ENCODE measurements around the gene MYO15A.
A peak's percentile ranks its signal among the peaks of the same experiment; 100 is the strongest.

The MYO15A gene

GRCh38 chr17:18132711-18133110, 24.2 kb downstream of the MYO15A start:
- peaks cover 2% of the 10 kb centered on the region; the same call in 1 of the 2 replicates for H3K36me3 ChIP-seq (ENCODE audit: control insufficient read depth, insufficient read depth, low read length)

GRCh38 chr17:18136357-18136756, 27.8 kb downstream of the MYO15A start:
- no CpG with 5 or more reads among the region's 19 CpGs for whole genome bisulfite sequencing (ENCODE audit: insufficient coverage, insufficient read length)
- DNase-seq (ENCODE audit: low read depth, low spot score): no peak
- no peak overlapping the region for H3K4me3 ChIP-seq (ENCODE audit: low read length)
- no peak overlapping the region for H3K27ac ChIP-seq (ENCODE audit: low read length)
- no peaks in the 10 kb centered on the region for H3K27me3 ChIP-seq (ENCODE audit: control insufficient read depth, insufficient read depth, low read length)
- no peaks in the 10 kb centered on the region for H3K9me3 ChIP-seq (ENCODE audit: control insufficient read depth, insufficient read depth, low read length)
- H3K4me1 ChIP-seq (ENCODE audit: control insufficient read depth, insufficient read depth, low read length): no peaks in the 10 kb centered on the region
- peaks cover 2% of the 10 kb centered on the region; the same call in 1 of the 2 replicates for H3K36me3 ChIP-seq (ENCODE audit: control insufficient read depth, insufficient read depth, low read length)

More at GRCh38 chr17:18132711-18133110, 24.2 kb downstream of the MYO15A start:
- Histone ChIP-seq H3K4me1 (ENCODE audit: control insufficient read depth, insufficient read depth, low read length) (no peaks in the 10 kb centered on the region), H3K4me3 (ENCODE audit: low read length) (no peak overlapping the region), H3K27ac (ENCODE audit: low read length) (no peak overlapping the region), H3K9me3 (ENCODE audit: control insufficient read depth, insufficient read depth, low read length) (no peaks in the 10 kb centered on the region), H3K27me3 (ENCODE audit: control insufficient read depth, insufficient read depth, low read length) (no peaks in the 10 kb centered on the region)
- DNase-seq (ENCODE audit: low read depth, low spot score): no peak
- WGBS (ENCODE audit: insufficient coverage, insufficient read length): no CpG with 5 or more reads among the region's 5 CpGs

GRCh38 chr17:18138065-18138749, 29.7 kb downstream of the MYO15A start:
- no peak overlapping the region for H3K4me3 ChIP-seq (ENCODE audit: low read length)
- no peaks in the 10 kb centered on the region for H3K27me3 ChIP-seq (ENCODE audit: control insufficient read depth, insufficient read depth, low read length)
- no peaks in the 10 kb centered on the region for H3K9me3 ChIP-seq (ENCODE audit: control insufficient read depth, insufficient read depth, low read length)
- H3K36me3 ChIP-seq (ENCODE audit: control insufficient read depth, insufficient read depth, low read length): no peaks in the 10 kb centered on the region
- DNase-seq (ENCODE audit: low read depth, low spot score): no peak
- H3K27ac ChIP-seq (ENCODE audit: low read length): no peak overlapping the region
- no CpG with 5 or more reads among the region's 8 CpGs for WGBS (ENCODE audit: insufficient coverage, insufficient read length)
- peaks cover 2% of the 10 kb centered on the region; the same call in 1 of the 2 replicates for H3K4me1 ChIP-seq (ENCODE audit: control insufficient read depth, insufficient read depth, low read length)

GRCh38 chr17:18139092-18139491, 30.5 kb downstream of the MYO15A start:
- Histone ChIP-seq H3K4me3 (ENCODE audit: low read length) (no peak overlapping the region), H3K27me3 (ENCODE audit: control insufficient read depth, insufficient read depth, low read length) (no peaks in the 10 kb centered on the region), H3K36me3 (ENCODE audit: control insufficient read depth, insufficient read depth, low read length) (no peaks in the 10 kb centered on the region), H3K27ac (ENCODE audit: low read length) (no peak overlapping the region), H3K9me3 (ENCODE audit: control insufficient read depth, insufficient read depth, low read length) (no peaks in the 10 kb centered on the region), H3K4me1 (ENCODE audit: control insufficient read depth, insufficient read depth, low read length) (peaks cover 6% of the 10 kb centered on the region)
- no CpG with 5 or more reads among the region's 2 CpGs for WGBS (ENCODE audit: insufficient coverage, insufficient read length)
- DNase-seq (ENCODE audit: low read depth, low spot score): no peak

GRCh38 chr17:18139498-18139897, 30.9 kb downstream of the MYO15A start:
- no peak overlapping the region for H3K27ac ChIP-seq (ENCODE audit: low read length)
- DNase-seq (ENCODE audit: low read depth, low spot score): no peak
- WGBS (ENCODE audit: insufficient coverage, insufficient read length): no CpG with 5 or more reads among the region's 14 CpGs
- no peaks in the 10 kb centered on the region for H3K9me3 ChIP-seq (ENCODE audit: control insufficient read depth, insufficient read depth, low read length)
- H3K36me3 ChIP-seq (ENCODE audit: control insufficient read depth, insufficient read depth, low read length): no peaks in the 10 kb centered on the region
- H3K4me1 ChIP-seq (ENCODE audit: control insufficient read depth, insufficient read depth, low read length): peaks cover 6% of the 10 kb centered on the region
- no peaks in the 10 kb centered on the region for H3K27me3 ChIP-seq (ENCODE audit: control insufficient read depth, insufficient read depth, low read length)
- H3K4me3 ChIP-seq (ENCODE audit: low read length): no peak overlapping the region

GRCh38 chr17:18139949-18140348, 31.4 kb downstream of the MYO15A start:
- no peak overlapping the region for H3K4me3 ChIP-seq (ENCODE audit: low read length)
- DNase-seq (ENCODE audit: low read depth, low spot score): no peak
- no CpG with 5 or more reads among the region's 3 CpGs for WGBS (ENCODE audit: insufficient coverage, insufficient read length)

GRCh38 chr17:18140648-18141047, 32.1 kb downstream of the MYO15A start:
- H3K36me3 ChIP-seq (ENCODE audit: control insufficient read depth, insufficient read depth, low read length): no peaks in the 10 kb centered on the region
- no peaks in the 10 kb centered on the region for H3K9me3 ChIP-seq (ENCODE audit: control insufficient read depth, insufficient read depth, low read length)
- H3K27ac ChIP-seq (ENCODE audit: low read length): no peak overlapping the region
- H3K4me1 ChIP-seq (ENCODE audit: control insufficient read depth, insufficient read depth, low read length): peaks cover 6% of the 10 kb centered on the region
- DNase-seq (ENCODE audit: low read depth, low spot score): no peak
- no peaks in the 10 kb centered on the region for H3K27me3 ChIP-seq (ENCODE audit: control insufficient read depth, insufficient read depth, low read length)
- no CpG with 5 or more reads among the region's 3 CpGs for WGBS (ENCODE audit: insufficient coverage, insufficient read length)
- H3K4me3 ChIP-seq (ENCODE audit: low read length): no peak overlapping the region

More at GRCh38 chr17:18139949-18140348, 31.4 kb downstream of the MYO15A start:
- H3K9me3 ChIP-seq (ENCODE audit: control insufficient read depth, insufficient read depth, low read length): no peaks in the 10 kb centered on the region
- H3K27me3 ChIP-seq (ENCODE audit: control insufficient read depth, insufficient read depth, low read length): no peaks in the 10 kb centered on the region
- no peaks in the 10 kb centered on the region for H3K36me3 ChIP-seq (ENCODE audit: control insufficient read depth, insufficient read depth, low read length)
- peaks cover 6% of the 10 kb centered on the region for H3K4me1 ChIP-seq (ENCODE audit: control insufficient read depth, insufficient read depth, low read length)
- H3K27ac ChIP-seq (ENCODE audit: low read length): no peak overlapping the region

GRCh38 chr17:18141210-18141803, 32.8 kb downstream of the MYO15A start:
- no peak for DNase-seq (ENCODE audit: low read depth, low spot score)
- H3K9me3 ChIP-seq (ENCODE audit: control insufficient read depth, insufficient read depth, low read length): no peaks in the 10 kb centered on the region
- peaks cover 6% of the 10 kb centered on the region for H3K4me1 ChIP-seq (ENCODE audit: control insufficient read depth, insufficient read depth, low read length)
- WGBS (ENCODE audit: insufficient coverage, insufficient read length): no CpG with 5 or more reads among the region's 9 CpGs
- H3K27me3 ChIP-seq (ENCODE audit: control insufficient read depth, insufficient read depth, low read length): no peaks in the 10 kb centered on the region
- no peak overlapping the region for H3K27ac ChIP-seq (ENCODE audit: low read length)
- no peaks in the 10 kb centered on the region for H3K36me3 ChIP-seq (ENCODE audit: control insufficient read depth, insufficient read depth, low read length)
- H3K4me3 ChIP-seq (ENCODE audit: low read length): no peak overlapping the region

GRCh38 chr17:18142417-18142816, 33.9 kb downstream of the MYO15A start:
- peaks cover 6% of the 10 kb centered on the region for H3K4me1 ChIP-seq (ENCODE audit: control insufficient read depth, insufficient read depth, low read length)
- DNase-seq (ENCODE audit: low read depth, low spot score): no peak
- WGBS (ENCODE audit: insufficient coverage, insufficient read length): no CpG with 5 or more reads among the region's 3 CpGs
- H3K27me3 ChIP-seq (ENCODE audit: control insufficient read depth, insufficient read depth, low read length): no peaks in the 10 kb centered on the region
- no peak overlapping the region for H3K4me3 ChIP-seq (ENCODE audit: low read length)
- no peak overlapping the region for H3K27ac ChIP-seq (ENCODE audit: low read length)
- H3K36me3 ChIP-seq (ENCODE audit: control insufficient read depth, insufficient read depth, low read length): no peaks in the 10 kb centered on the region
- H3K9me3 ChIP-seq (ENCODE audit: control insufficient read depth, insufficient read depth, low read length): no peaks in the 10 kb centered on the region

GRCh38 chr17:18143044-18143936, 34.7 kb downstream of the MYO15A start:
- Histone ChIP-seq H3K27ac (ENCODE audit: low read length) (no peak overlapping the region), H3K9me3 (ENCODE audit: control insufficient read depth, insufficient read depth, low read length) (no peaks in the 10 kb centered on the region), H3K4me1 (ENCODE audit: control insufficient read depth, insufficient read depth, low read length) (peaks cover 6% of the 10 kb centered on the region), H3K4me3 (ENCODE audit: low read length) (no peak overlapping the region), H3K36me3 (ENCODE audit: control insufficient read depth, insufficient read depth, low read length) (no peaks in the 10 kb centered on the region), H3K27me3 (ENCODE audit: control insufficient read depth, insufficient read depth, low read length) (no peaks in the 10 kb centered on the region)
- WGBS (ENCODE audit: insufficient coverage, insufficient read length): no CpG with 5 or more reads among the region's 18 CpGs
- DNase-seq (ENCODE audit: low read depth, low spot score): peak; percentile 76
